ENCODE measurements around the gene SNRPB.

SNRPB gene

GRCh38 chr20:2475850-2476741 lies 5.5 kb upstream of the SNRPB start:
- no peak for DNase-seq (ENCODE audit: low read depth, low spot score)

GRCh38 chr20:2473516-2473915 lies 2.9 kb upstream of the SNRPB start:
- no peak for DNase-seq (ENCODE audit: low read depth, low spot score)

- no peak for DNase-seq (ENCODE audit: low read depth, low spot score)
Observed at GRCh38 chr20:2469991-2470422, 582 bp downstream of the SNRPB start.

GRCh38 chr20:2468581-2469407 lies 1.8 kb downstream of the SNRPB start:
- DNase-seq (ENCODE audit: low read depth, low spot score): no peak

GRCh38 chr20:2467412-2467811 lies 3.2 kb downstream of the SNRPB start:
- no peak for DNase-seq (ENCODE audit: low read depth, low spot score)

- no peak for DNase-seq (ENCODE audit: low read depth, low spot score)
Observed at GRCh38 chr20:2465100-2465499, 5.5 kb downstream of the SNRPB start.

GRCh38 chr20:2463616-2464365 lies 6.8 kb downstream of the SNRPB start:
- DNase-seq (ENCODE audit: low read depth, low spot score): no peak

GRCh38 chr20:2462484-2462883 lies 8.1 kb downstream of the SNRPB start:
- DNase-seq (ENCODE audit: low read depth, low spot score): no peak

GRCh38 chr20:2460752-2461424 lies 9.7 kb downstream of the SNRPB start:
- DNase-seq (ENCODE audit: low read depth, low spot score): no peak

- no peak for DNase-seq (ENCODE audit: low read depth, low spot score)
Observed at GRCh38 chr20:2459981-2460751, 10.4 kb downstream of the SNRPB start.

- no peak for DNase-seq (ENCODE audit: low read depth, low spot score)
Observed at GRCh38 chr20:2458919-2459499, 11.6 kb downstream of the SNRPB start.

GRCh38 chr20:2455771-2456497 lies 14.7 kb downstream of the SNRPB start:
- no peak for DNase-seq (ENCODE audit: low read depth, low spot score)

GRCh38 chr20:2453792-2454191 lies 16.8 kb downstream of the SNRPB start:
- DNase-seq (ENCODE audit: low read depth, low spot score): no peak

- DNase-seq (ENCODE audit: low read depth, low spot score): no peak
Observed at GRCh38 chr20:2451939-2452732, 18.5 kb downstream of the SNRPB start.

- no peak for DNase-seq (ENCODE audit: low read depth, low spot score)
Observed at GRCh38 chr20:2451422-2451821, 19.2 kb downstream of the SNRPB start.

- no peak for DNase-seq (ENCODE audit: low read depth, low spot score)
Observed at GRCh38 chr20:2449386-2449785, 21.2 kb downstream of the SNRPB start.

- DNase-seq (ENCODE audit: low read depth, low spot score): no peak
Observed at GRCh38 chr20:2446845-2447244, 23.7 kb downstream of the SNRPB start.

- no peak for DNase-seq (ENCODE audit: low read depth, low spot score)
Observed at GRCh38 chr20:2431185-2431584, 39.4 kb downstream of the SNRPB start.

GRCh38 chr20:2430538-2430937 lies 40.1 kb downstream of the SNRPB start:
- no peak for DNase-seq (ENCODE audit: low read depth, low spot score)
